HG03039 (cell line): ENCODE results near the gene GALNT18.

ENCODE experiments used
- ATAC-seq: cut with Tn5 transposase; IDR thresholded peaks from one replicate; pipeline ENCODE4 v1.9.1; 2021; ENCODE audit warnings: mild to moderate bottlenecking, moderate library complexity; ENCODE audit not compliant: unreplicated experiment

GALNT18 gene

DNA sequence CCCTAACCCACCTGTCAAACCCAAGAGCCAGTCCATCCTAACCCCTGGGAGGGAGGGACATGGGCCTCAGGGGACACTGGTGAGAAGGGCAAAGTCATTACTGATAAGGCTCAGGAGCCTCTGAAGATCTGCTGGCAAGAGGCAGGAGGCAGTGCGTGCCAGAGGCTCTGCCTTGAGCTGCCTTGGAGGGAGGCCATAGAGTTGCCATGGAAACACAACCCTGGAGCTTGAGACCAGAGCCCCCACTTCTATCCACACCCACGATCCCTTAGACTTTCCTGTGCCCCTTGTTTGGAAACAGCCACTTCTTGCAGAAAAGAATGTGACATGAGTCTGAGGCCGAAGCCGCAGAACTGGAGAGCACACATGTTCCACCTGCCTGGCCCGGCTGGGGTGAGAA lies 179.0 kb downstream of the GALNT18 start:
- no peak for ATAC-seq

DNA sequence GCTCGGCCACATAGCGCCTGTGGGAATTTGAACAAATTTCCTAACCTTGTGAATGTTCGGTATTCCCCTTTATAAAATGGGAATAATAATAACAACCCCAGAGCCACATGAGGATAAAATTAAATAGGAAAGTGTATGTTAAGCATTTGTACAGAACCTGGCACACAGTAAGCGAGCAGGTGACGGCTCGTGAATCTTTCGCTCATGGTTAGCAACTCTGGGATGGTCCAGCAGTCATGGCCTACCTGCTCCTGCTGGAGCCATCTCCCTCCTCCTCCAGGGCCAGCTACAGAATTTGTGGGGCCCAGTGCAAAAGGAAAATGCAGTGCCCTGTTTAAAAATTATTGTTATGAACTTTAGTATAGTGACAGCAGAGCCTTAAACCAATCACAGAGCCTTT lies 180.3 kb downstream of the GALNT18 start:
- no peak for ATAC-seq

DNA sequence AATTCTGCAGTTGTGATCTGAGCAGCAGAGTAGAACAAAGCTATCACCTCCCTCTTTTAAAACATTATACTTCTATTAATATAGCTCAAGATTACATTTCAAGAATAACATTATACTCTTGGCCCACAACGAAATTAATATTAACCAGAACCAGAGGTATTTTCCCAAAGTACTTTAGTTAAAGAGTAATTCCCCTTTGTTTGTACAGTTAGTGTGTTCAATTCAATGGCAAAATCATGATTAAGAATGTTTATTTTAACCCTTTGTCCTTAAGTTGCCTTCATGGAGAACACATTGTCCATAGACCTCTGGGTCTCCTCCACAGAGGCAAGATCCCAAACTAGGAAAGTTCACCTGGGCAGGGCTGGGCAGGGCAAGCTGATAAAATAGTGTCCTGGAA lies 180.7 kb downstream of the GALNT18 start:
- no peak for ATAC-seq

DNA sequence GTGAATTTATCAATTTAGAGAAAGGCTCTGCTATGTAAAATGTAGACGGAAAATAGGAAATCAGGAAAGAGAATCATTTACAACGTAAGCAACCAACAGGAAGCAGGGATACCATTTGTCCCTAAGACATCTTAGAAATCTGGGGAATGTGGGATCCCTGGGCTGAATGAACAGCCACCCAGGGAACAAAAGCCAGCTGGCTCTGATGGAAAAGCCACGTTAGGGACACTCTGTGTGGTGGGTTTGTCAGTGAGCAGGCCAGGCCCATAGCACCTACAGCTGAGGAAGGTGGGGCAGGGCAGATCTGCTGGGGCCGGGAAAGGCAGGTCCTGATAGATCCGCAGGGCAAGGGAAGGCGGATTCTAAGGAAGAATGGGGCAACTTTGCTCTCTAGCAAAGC lies 181.7 kb downstream of the GALNT18 start:
- ATAC-seq = no peak

DNA sequence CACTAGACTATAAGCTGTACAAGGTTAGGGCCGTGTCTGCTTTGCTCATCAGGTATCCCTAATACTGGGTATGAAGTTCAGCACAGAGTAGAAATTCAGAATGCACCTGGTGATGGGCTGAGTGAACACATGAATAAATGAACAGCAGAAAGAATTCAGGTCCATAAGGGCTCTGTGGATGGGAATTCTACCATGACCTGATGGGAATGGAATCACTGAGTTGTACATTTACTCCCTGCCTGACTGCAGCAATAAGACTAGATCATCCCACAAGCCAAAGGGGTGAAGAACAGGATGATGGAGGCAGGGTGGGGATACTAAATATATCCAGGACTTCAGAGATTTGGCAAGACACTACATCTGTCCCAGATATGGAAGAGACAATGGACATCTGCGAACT lies 182.2 kb downstream of the GALNT18 start:
- ATAC-seq = no peak

DNA sequence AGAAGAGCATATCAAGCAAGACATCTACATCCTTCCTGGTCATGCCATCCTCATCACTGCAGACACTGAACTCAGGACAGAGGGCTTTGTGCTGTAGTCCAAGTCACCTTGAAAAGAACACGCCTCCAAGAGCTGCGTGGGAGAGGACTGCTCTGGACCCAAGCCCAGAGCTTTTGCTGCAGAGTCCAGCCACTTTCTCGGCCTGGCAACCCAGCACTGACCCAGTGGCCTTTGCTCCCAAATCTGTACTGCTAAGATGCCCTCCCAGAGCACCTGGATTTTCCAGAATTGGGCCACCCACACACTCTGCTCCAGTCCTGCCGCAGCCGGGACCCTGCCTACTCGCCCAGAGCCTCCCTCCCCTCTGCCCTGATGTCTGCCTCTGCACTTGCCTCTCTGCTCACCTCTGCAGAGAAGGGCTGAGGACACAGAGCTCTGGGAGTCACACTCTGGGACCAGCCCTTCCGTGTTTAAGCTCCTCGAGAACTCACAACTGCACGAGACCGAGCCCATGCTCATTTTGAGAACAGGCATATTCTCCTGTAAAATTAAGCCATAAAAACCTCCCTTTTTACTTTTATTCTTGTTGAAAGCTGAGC lies 185.0 kb downstream of the GALNT18 start:
- ATAC-seq = no peak

DNA sequence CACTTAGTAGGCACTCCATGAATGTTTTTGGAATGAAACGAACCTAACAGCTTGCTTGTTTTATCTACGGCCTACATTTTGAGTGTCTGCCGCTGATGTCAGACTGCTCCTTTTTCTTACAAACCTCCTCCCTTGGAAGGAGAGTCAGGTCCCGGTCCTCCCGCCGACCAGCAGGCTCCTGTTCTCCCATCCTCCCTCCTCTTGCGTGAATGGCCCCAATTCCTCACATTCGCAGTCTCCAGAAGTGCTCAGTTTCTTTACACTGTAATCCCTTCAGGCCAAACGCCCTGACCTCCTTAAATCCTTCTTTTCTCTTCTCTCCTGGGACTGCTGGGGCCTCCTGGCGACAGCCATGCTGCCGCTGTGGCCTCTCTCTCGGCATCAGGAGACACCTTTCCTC lies 186.2 kb downstream of the GALNT18 start:
- no peak for ATAC-seq

DNA sequence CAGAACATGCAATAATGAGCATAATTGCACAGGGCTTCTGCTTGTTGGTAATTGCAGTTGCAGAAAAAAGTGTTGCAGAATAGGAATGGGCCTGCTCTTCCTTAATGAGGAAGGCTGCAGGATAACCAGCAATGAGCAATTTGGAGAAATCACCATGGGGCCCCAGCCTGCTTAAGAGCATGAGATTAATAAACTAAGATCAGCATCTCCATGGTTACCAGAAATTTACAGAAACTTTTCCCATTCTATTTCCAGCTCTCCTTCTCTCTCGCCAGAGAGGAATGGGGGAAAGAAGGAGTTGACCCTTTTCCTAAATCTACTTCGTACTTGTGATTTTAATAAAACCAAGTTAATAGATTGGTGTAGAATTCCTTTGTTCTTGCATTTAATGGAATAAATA lies 187.8 kb downstream of the GALNT18 start:
- no peak for ATAC-seq

DNA sequence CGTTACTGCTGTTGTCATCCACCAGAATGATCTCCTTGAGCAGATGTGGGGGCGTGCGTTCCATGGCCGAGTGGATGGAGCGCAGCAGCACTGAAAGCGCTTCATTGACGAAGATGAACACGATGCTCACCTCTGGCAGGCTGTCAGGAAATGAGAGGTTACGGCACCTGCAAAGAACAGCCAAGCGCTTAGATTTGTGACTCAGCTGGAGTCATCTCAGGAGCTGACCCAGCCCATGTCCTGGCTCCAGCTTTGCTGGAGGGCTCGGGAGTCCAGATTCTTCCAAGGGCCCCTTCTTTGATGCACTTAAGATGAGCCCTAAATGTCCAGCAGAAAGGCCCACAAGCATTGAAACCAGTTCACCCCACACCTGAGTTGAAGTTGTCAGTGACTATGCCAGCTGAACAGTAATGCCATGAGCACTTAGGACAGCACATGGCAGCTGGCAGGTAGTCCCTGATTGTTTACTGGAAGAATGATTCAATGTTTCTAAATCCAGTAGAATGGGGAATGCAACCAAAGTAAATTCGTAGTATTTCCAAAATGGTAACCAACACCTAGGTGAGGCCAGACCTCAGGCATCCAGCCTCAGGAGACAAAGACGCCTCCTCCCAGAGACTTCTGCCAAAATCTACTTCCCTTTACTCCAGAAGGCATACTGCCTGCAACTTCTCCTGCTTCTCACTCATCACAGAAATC lies 189.0 kb downstream of the GALNT18 start:
- ATAC-seq = no peak

DNA sequence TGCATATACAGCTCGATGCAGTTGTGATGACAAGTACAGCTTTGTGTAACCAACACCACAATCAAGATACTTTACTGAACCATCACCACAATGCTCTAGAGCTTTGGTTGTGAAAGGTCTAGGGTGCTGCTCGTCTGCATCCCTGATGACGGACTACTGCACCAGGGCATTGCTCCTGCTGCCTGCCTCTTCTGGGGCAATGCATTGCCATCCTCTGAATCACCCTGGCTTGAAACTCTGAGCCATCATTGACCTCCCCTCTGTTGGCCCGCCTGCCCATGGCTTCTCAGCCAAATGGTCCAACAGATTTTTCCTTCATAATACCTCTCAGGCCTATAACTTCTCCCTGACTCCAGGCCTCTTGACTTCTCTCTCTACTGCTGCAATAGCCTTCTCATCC lies 191.4 kb downstream of the GALNT18 start:
- no peak for ATAC-seq

DNA sequence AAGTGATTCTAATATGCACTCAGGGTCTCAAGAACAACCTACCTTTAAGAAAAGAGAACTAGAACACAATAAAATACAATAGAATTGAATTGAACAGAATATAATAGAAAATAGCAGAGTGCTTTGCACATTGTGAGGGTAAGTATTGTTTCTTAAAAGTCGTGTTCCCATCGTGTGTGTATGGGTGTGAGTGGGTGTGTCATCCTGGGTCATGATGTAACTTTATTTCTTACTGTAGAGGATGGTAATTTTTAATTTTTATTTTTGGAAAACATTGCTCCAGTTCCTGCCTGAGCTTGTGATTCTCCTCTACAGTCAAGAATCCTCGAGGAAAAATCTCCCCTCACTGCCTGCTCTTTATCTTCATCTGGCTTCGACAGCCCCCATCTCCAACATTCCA lies 193.1 kb downstream of the GALNT18 start:
- ATAC-seq = no peak

DNA sequence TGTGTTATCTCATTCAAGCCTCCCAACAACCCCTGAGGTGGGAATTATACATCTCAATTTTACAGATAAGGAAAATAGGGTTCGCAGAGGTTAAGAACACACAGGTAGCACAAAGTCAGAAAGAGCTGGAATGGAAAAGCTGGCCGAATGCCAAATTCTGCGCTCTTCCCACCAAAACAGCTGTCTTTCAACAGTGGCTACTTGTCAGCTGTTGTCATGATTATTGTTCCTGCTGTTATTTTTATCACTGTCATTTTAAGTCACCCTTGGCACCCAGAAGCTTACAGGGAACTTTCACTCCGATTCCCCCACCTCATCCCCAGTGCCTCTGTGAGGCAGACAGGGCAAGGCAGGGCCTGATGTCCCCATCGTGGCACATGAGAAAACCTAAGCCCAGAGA lies 194.3 kb downstream of the GALNT18 start:
- ATAC-seq = no peak

DNA sequence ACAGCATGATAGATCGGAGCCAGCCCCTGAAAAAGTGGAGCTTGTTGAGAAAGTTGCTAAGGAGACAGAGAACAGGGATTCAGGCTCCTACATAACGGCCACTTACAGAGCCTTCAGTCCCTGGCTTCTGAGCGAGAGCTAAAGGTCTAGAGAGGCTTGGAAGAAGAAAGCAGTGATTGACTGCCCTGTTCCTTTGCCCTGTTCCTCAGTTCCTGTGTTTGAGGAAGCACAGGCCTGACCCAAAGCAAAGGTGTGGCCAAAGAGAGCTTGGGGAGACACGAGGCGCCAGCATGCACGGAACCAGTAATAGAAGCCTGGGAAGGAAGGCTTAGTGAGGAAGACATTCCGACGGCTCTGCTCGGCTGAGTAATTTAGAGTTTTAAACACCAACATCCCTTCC lies 194.7 kb downstream of the GALNT18 start:
- ATAC-seq = no peak

DNA sequence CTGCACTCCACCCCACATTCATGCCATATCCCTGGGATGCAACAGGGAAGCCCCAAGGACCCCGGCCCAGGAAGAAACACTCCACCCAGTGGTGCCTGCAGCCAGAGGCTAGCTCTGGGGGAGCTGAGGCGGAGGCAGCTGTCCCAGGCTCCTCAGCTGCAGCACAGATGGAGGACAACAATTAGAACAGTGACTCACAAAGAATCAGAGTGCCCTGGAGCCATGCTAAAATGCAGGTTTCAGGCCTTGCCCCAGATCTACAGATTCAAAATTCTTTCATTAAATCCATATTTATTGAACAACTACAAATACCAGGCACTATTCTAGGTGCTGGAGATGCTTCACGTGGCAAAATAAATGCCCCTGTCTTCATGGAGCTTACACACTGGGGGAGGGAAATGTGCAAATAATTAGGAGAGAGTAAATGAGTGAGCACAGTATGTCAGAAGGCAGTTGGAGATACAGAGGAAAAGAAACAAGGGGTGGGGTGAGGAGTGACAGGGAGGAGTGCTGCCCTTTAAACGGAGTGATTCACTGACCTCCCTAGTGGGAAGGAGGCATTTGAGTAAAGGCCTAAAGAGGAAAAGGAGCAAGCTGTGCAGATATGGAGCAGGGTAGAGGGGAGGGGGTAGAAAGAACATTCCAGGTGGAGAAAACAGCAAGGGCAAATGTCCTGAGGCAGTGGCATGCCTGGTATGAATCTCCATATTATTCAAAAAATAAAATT lies 195.4 kb downstream of the GALNT18 start:
- ATAC-seq = no peak

DNA sequence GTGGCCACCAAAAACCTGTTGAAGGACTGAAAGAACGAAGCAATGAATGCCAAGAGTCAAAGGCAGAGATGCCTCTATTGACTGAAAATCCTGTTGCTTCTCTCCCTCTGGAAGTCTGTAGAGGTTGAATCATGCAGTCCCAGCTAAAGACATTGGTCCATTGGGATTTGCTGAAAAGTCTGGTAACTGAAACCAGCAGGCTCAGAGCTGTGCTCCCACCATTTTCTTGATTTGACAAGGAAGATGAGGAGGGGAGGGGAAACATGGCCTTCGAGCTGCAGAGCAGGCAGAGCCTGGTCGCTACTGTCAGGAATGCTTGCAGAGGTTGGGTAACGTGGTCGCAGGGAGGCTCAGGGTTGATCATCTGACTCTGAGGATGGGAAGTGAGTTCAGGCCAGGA lies 196.0 kb downstream of the GALNT18 start:
- no peak for ATAC-seq

DNA sequence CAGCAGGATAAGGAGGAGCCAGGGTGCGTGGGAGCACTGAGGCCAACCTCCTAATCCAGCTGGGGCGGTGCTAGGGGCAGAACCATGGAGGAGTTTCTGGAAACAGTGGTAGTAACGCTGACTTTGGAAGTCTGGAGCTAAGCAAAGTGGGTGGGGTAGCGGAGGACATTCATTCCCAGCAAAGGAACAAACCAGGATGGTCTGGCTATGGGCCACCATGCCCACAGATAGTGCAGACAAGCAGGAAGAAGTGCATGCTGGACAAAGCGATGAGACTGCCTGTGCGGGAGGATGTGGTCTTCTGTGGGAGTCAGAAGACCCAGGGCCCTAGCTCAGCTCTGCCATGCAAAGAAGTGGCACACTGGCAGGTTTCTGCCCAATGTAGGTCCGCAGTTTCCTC lies 197.1 kb downstream of the GALNT18 start:
- ATAC-seq = no peak

DNA sequence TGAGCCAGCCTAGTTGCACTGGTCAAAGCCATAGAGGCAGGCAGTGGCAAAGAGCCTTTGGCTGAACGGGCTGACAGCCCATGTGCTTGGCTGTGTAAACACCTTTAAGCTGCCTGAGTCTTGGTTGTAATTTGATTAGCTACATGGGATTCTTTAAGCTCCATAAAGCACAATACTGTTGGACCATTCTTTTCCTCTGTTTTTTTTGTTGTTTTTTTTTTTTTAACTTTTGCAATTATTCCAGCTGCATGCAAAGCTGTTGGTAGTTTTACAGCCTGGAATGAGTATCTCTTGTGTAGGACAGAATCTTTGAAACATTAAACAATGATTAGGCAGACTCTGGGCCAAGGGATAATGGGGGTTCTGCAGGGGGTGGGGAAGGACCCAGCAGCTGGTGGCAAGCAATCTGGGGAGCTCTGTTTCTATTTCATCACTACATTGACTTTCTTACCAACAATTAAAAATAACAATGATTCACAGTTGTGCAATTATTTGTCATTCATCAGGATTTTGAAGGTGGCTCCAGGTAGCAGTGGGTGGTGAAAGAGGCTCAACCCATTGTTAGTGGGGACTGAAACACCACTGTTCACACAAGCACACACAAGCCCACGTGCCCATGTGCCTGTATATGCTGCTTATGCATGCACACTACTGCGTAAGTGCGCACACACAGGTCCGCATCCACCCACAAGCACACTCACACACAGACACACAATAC lies 199.2 kb downstream of the GALNT18 start:
- ATAC-seq = no peak

DNA sequence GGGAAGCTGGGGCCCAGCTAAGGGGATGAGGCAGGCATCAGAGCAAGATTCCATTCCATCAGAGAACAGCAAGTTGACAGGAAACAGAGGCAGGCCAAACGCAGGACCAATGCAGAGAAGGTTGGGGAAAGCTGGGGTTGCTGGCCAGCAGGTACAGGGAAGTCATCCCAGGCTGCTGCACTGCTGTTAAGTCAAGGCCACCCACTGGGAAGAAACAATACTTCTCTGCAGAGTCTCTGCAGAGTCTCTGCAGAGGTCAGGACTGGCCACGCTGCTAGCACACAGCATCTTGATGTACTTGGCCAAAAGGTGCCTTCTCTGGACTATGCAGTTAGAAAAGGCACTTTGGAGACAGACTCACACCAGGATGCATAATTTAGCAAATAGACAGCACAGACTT lies 200.3 kb downstream of the GALNT18 start:
- ATAC-seq = no peak

DNA sequence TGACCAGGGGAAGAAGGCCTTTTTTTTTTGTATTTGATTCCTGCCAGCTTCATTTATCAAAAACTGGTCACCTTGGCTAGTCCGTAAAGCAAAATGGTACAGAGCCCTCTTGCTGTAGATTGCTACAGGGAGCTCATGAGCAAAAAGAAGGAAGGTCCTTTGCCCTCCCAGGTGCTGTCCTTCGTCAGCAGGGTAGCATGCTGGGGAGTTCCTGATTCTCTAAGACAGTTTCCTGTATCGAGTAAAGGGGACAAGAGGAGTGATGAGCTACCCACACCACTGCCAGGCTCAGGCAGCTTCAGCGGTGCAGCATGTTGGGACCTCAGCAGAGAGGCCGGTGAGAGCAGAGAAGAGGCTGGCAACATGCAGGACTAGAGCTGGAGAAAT lies 200.9 kb downstream of the GALNT18 start:
- ATAC-seq = no peak

DNA sequence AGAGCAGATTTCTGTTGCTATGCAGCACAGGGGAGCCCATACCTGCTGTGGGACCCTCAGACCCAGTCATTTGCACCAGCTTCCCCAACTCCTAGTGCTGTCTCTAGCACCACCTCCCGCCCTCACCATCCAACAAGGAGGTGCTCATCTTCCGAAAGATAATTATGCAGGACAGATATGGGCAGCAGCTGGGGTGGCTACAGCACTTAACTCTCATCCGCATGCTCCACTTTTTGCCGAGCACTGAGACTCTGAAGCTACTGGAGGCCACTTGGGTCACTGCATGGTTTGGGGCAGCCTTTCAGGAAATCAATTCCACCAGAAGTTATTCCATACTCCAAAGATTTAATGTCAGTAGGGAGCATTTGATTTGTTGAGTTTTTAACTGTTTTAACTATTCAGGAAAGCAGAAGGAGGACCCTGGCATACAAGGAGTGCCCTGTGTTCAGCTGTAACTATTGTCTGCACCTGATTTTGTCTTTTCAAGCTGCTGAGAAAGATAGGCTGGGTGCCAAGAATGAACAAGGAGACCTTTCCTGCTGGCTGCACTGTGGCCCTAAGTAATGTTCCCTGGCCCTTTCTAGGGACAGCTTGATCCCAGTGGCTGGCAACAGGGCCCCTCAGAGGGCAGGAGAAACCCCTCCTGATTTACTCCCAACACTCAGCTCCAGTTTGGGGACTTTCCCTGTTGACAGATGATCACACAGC lies 201.5 kb downstream of the GALNT18 start:
- ATAC-seq = no peak

DNA sequence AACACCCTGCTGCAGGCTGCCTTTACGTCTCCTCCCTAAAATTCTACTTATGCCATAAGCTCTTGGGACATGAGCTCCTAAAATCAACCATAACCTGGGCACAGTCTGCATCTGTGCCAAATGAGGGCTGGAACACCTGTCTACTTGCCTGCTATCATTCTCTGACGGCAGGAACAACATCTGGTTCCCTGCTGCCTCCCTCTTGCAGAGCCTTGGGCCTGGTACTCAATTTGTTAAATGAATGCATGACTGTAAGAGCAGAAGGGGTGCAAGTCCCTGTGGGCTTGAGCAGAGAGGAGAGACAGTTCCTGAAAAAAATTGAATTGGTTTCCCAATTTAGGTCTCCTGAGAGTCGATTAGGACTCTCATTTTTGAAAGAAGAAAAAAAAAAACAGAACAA lies 202.1 kb downstream of the GALNT18 start:
- no peak for ATAC-seq
